Naive thymus-derived CD4-positive, alpha-beta T cell (primary cell): Measurements from ENCODE around the gene HHIPL1. TPM values are rescaled to one million over a fixed set of nuclear protein-coding genes. Genes with fewer than 3 reads are reported as not detected.

Experiments
- ATAC-seq: fragments of 150-1000 bp; cut with Tn5 transposase; 2 replicates; pipeline ENCODE4 v1.10.0; 2021; ENCODE audit warnings: mild to moderate bottlenecking, moderate library complexity
- CTCF ChIA-PET: fragments of 350-600 bp; sonication (Branson Sonifier 250); formaldehyde crosslinking; loops from one replicate; lab custom pipeline; 2021; ENCODE audit warnings: antibody characterized with exemption; lab: Charles Lee
- POLR2A ChIA-PET: fragments of 350-600 bp; sonication (Branson Sonifier 250); formaldehyde crosslinking; loops from one replicate; lab custom pipeline; 2021; ENCODE audit warnings: antibody characterized with exemption, inconsistent platforms; lab: Charles Lee
- DNase-seq, 9 donors: peaks; one replicate each; pipeline versions ENCODE4 v3.0.0 to v3.0.0-alpha.2; 2020 to 2022; ENCODE audit warnings: mixed read lengths in 1 of 9
- H3K27ac ChIP-seq: one replicate; pipeline ENCODE4 v1.7.0; 2013; ENCODE audit warnings: mild to moderate bottlenecking, low read depth, low read length, moderate library complexity
- H3K27me3 ChIP-seq, 2 donors: one replicate each; pipeline ENCODE4 v1.7.0; 2013; ENCODE audit warnings: low read length in 2 of 2, mild to moderate bottlenecking in 2 of 2, moderate library complexity in 2 of 2; ENCODE audit not compliant: control insufficient read depth in 2 of 2, insufficient read depth in 2 of 2
- H3K36me3 ChIP-seq, 3 experiments: 1 replicate in 2 of 3; 2 replicates in 1 of 3; pipeline ENCODE4 v1.7.0; 2013; ENCODE audit warnings: low read length in 3 of 3, mild to moderate bottlenecking in 3 of 3, moderate library complexity in 1 of 3; ENCODE audit not compliant: insufficient read depth in 3 of 3, control insufficient read depth in 2 of 3
- H3K4me1 ChIP-seq, 2 donors: one replicate each; pipeline ENCODE4 v1.7.0; 2013; ENCODE audit warnings: low read length in 2 of 2, mild to moderate bottlenecking in 2 of 2, moderate library complexity in 1 of 2; ENCODE audit not compliant: control insufficient read depth in 2 of 2, insufficient read depth in 2 of 2
- H3K4me3 ChIP-seq: 2 replicates; pipeline ENCODE4 v1.7.0; 2013; ENCODE audit warnings: mild to moderate bottlenecking, low read length
- H3K9me3 ChIP-seq, 3 experiments: 1 replicate in 2 of 3; 2 replicates in 1 of 3; pipeline ENCODE4 v1.7.0; 2013; ENCODE audit warnings: low read length in 3 of 3; ENCODE audit not compliant: control insufficient read depth in 2 of 3
- H3K27ac Mint-ChIP-seq, 9 donors: one replicate each; pipeline ENCODE4 v1.8.0; 2020 to 2022; ENCODE audit warnings: mixed read lengths in 9 of 9, mild to moderate bottlenecking in 8 of 9, moderate library complexity in 5 of 9, inconsistent platforms in 2 of 9
- H3K27me3 Mint-ChIP-seq, 5 donors: one replicate each; pipeline ENCODE4 v1.8.0; 2021 to 2022; ENCODE audit warnings: mixed read lengths in 5 of 5, mild to moderate bottlenecking in 1 of 5
- H3K36me3 Mint-ChIP-seq, 5 donors: one replicate each; pipeline ENCODE4 v1.8.0; 2020 to 2022; ENCODE audit warnings: mixed read lengths in 5 of 5, mild to moderate bottlenecking in 3 of 5, inconsistent platforms in 1 of 5
- H3K4me1 Mint-ChIP-seq, 7 donors: one replicate each; pipeline ENCODE4 v1.8.0; 2020 to 2022; ENCODE audit warnings: mixed read lengths in 7 of 7, mild to moderate bottlenecking in 3 of 7, inconsistent platforms in 1 of 7
- H3K4me3 Mint-ChIP-seq, 10 donors: one replicate each; pipeline ENCODE4 v1.8.0; 2020 to 2022; ENCODE audit warnings: mild to moderate bottlenecking in 10 of 10, mixed read lengths in 10 of 10, moderate library complexity in 6 of 10, inconsistent platforms in 2 of 10
- H3K9me3 Mint-ChIP-seq, 11 donors: one replicate each; pipeline ENCODE4 v1.8.0; 2020 to 2022; ENCODE audit warnings: mixed read lengths in 11 of 11, mild to moderate bottlenecking in 4 of 11, inconsistent platforms in 1 of 11, moderate library complexity in 1 of 11
- intact Hi-C, 2 donors: fragments of 100-400 bp; cut with micrococcal nuclease; formaldehyde crosslinking; loops; one replicate each; pipeline ENCODE4 v1.15.1; 2023
- polyA plus RNA-seq, 2 donors: library from polyadenylated mRNA; unstranded; fragments of 300-500 nt; fragmentation: Illumina TruSeq; gene quantifications; one replicate each; pipeline ENCODE4 v1.2.3, GENCODE V29; 2021
- total RNA-seq, 6 experiments: library from RNA in 5 of 6; stranded (reverse) in 5 of 6; gene quantifications; 1 replicate in 5 of 6; 2 replicates in 1 of 6; pipeline ENCODE4 v1.2.3 and lab custom pipeline; 2021 to 2026

The HHIPL1 gene
- total and polyA plus RNA-seq, 7 experiments from 2014 or later: 0.40 to 0.41 TPM; not detected in 5

- ATAC-seq (no peak), DNase-seq (peak in 1 of 9 donors; percentile 19)
- Mint-ChIP-seq H3K27ac (peak overlapping the region in 2 of 9 donors; percentile 6 to 36), H3K36me3 (no peaks in the 10 kb centered on the region), H3K9me3 (no peaks in the 10 kb centered on the region), H3K4me3 (peak overlapping the region; percentile 24 to 79 (median 62)), H3K4me1 (peaks cover 9 to 30% (median 13%) of the 10 kb centered on the region in 7 donors), H3K27me3 (peaks cover 15 to 46% (median 42%) of the 10 kb centered on the region in 5 donors)
- intact Hi-C loops: loop anchor here in 1 of 2 donors (2.0 to 10.0 kb wide), 2 partner anchors 290 to 692 kb away; partner anchors contain the start of gene WDR25
- H3K4me1 ChIP-seq: peaks cover 5 to 12% of the 10 kb centered on the region in 2 donors
- no peaks in the 10 kb centered on the region for H3K9me3 ChIP-seq
- ChIA-PET CTCF (interaction anchor here (0.6 kb wide), 1 partner anchor 67 kb away, joined by 3 read pairs; no protein-coding TSS in a partner anchor), POLR2A (no interaction called here)
- H3K27me3 ChIP-seq: no peaks in the 10 kb centered on the region
- no peak overlapping the region for H3K4me3 ChIP-seq
- H3K27ac ChIP-seq: no peak overlapping the region
- peaks cover 0 to 5% (median 0%) of the 10 kb centered on the region in 3 experiments for H3K36me3 ChIP-seq
Observed at GRCh38 chr14:99685151-99685591, 40.2 kb downstream of the HHIPL1 start.

- Mint-ChIP-seq H3K4me1 (peaks cover 9 to 30% (median 13%) of the 10 kb centered on the region in 7 donors), H3K9me3 (no peaks in the 10 kb centered on the region), H3K36me3 (no peaks in the 10 kb centered on the region), H3K27me3 (peaks cover 18 to 50% (median 42%) of the 10 kb centered on the region in 5 donors), H3K4me3 (peak overlapping the region; percentile 21 to 79 (median 62)), H3K27ac (peak overlapping the region in 2 of 9 donors; percentile 6 to 36)
- Histone ChIP-seq H3K4me3 (no peak overlapping the region), H3K4me1 (peaks cover 5 to 12% of the 10 kb centered on the region in 2 donors), H3K27ac (no peak overlapping the region), H3K9me3 (no peaks in the 10 kb centered on the region), H3K27me3 (peaks cover 1 to 3% of the 10 kb centered on the region in 2 donors), H3K36me3 (peaks cover 0 to 5% (median 0%) of the 10 kb centered on the region in 3 experiments)
- CTCF ChIA-PET: interaction anchor here (0.6 kb wide), 1 partner anchor 66 kb away, joined by 3 read pairs; no protein-coding TSS in a partner anchor
- POLR2A ChIA-PET: no interaction called here
- no peak for ATAC-seq
- peak in 1 of 9 donors; percentile 16 for DNase-seq
- intact Hi-C loops: loop anchor here in 1 of 2 donors (2.0 to 10.0 kb wide), 2 partner anchors 289 to 691 kb away; partner anchors contain the start of gene WDR25
Observed at GRCh38 chr14:99685596-99685995, 40.7 kb downstream of the HHIPL1 start.

DNA sequence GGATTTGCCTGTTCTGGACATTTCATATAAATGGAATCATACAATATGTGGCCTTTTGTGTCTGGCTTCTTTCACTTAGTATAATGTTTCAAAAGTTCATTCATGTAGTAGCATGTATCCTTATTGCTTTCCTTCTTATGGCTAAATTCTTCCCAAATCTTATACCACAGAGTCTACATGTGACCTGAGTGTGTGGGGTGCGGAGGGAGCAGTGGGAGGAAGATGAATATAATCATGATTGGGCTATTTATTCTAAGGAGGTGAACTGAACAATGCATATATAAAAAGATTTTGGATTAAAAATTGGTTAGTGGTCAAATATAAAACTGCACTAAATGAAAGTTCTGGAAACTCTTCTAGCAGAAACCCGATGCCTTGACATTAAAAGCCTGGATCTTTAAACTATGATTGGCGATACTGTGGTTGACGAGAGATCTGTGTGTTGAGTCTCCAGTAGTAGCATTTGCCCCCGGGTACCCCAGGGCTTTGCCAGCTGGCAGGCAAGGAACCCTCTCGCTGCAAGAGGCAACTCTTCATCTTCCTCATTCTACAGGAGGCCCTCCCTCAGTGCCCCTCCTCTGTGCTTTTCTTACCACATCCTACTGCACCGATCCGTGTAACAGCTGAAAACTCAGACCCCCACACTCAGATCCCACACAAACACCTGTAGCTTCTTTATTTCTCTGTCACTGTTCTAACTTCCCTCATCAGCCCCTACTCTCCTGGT, 41.8 kb downstream of the HHIPL1 start:
- Histone ChIP-seq H3K4me1 (peaks cover 5 to 12% of the 10 kb centered on the region in 2 donors), H3K36me3 (peaks cover 0 to 5% (median 0%) of the 10 kb centered on the region in 3 experiments), H3K27ac (no peak overlapping the region), H3K27me3 (peaks cover 3 to 4% of the 10 kb centered on the region in 2 donors), H3K4me3 (no peak overlapping the region), H3K9me3 (no peaks in the 10 kb centered on the region)
- H3K9me3 Mint-ChIP-seq: no peaks in the 10 kb centered on the region
- ChIA-PET POLR2A (interaction anchor here (0.6 kb wide), 1 partner anchor 168 kb away, joined by 3 read pairs; no protein-coding TSS in a partner anchor), CTCF (interaction anchor here (0.6 kb wide), 1 partner anchor 90 kb away, joined by 3 read pairs; no protein-coding TSS in a partner anchor)
- ATAC-seq: no peak
- H3K27me3 Mint-ChIP-seq: peaks cover 18 to 58% (median 46%) of the 10 kb centered on the region in 5 donors
- H3K27ac Mint-ChIP-seq: no peak overlapping the region
- no peaks in the 10 kb centered on the region for H3K36me3 Mint-ChIP-seq
- peak in 1 of 9 donors; percentile 8 for DNase-seq
- intact Hi-C loops: loop anchor here in 1 of 2 donors (10.0 kb wide), 1 partner anchor 288 kb away; no protein-coding TSS in a partner anchor
- peak overlapping the region in 1 of 10 donors; percentile 43 for H3K4me3 Mint-ChIP-seq
- H3K4me1 Mint-ChIP-seq: peaks cover 9 to 30% (median 13%) of the 10 kb centered on the region in 7 donors

GRCh38 chr14:99687284-99688209, 42.6 kb downstream of the HHIPL1 start:
- Histone ChIP-seq H3K9me3 (no peaks in the 10 kb centered on the region), H3K4me1 (peaks cover 5 to 11% of the 10 kb centered on the region in 2 donors), H3K27me3 (peaks cover 3 to 4% of the 10 kb centered on the region in 2 donors), H3K4me3 (no peak overlapping the region), H3K36me3 (peaks cover 0 to 5% (median 0%) of the 10 kb centered on the region in 3 experiments), H3K27ac (no peak overlapping the region)
- no peak overlapping the region for H3K4me3 Mint-ChIP-seq
- ChIA-PET POLR2A (interaction anchor here (0.6 kb wide), 1 partner anchor 168 kb away, joined by 3 read pairs; no protein-coding TSS in a partner anchor), CTCF (interaction anchor here (0.6 to 1.9 kb wide), 4 partner anchors 13 to 208 kb away, joined by 3 to 4 read pairs (median 3); no protein-coding TSS in a partner anchor)
- peak in 7 of 9 donors; percentile 11 to 55 (median 44) for DNase-seq
- H3K4me1 Mint-ChIP-seq: peaks cover 9 to 29% (median 12%) of the 10 kb centered on the region in 7 donors
- no peaks in the 10 kb centered on the region for H3K36me3 Mint-ChIP-seq
- ATAC-seq: no peak
- no peak overlapping the region for H3K27ac Mint-ChIP-seq
- H3K9me3 Mint-ChIP-seq: no peaks in the 10 kb centered on the region
- H3K27me3 Mint-ChIP-seq: peaks cover 22 to 60% (median 46%) of the 10 kb centered on the region in 5 donors
- intact Hi-C loops: loop anchor here in 1 of 2 donors (10.0 kb wide), 1 partner anchor 287 kb away; no protein-coding TSS in a partner anchor

DNA sequence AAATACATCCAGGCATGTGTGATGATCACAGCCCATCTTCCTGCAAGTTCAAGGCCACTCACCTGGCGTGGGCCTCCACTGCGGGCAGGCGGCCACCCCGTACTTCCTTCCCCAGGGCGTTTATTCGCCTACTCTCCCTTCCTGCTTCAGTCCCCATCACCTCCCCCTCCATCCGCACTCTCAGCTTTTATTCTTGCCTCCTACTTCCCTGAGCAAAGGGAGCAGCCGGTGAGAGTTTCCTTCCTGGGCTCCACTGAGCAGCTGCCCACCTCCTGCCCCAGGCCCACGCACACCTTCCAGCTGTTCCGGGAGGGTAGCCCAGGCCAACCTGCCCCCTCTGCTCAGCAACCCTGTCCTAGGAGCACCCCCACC, 43.3 kb downstream of the HHIPL1 start:
- Mint-ChIP-seq H3K4me3 (no peak overlapping the region), H3K27me3 (peaks cover 22 to 60% (median 49%) of the 10 kb centered on the region in 5 donors), H3K9me3 (no peaks in the 10 kb centered on the region), H3K4me1 (peaks cover 5 to 29% (median 9%) of the 10 kb centered on the region in 7 donors), H3K36me3 (no peaks in the 10 kb centered on the region), H3K27ac (no peak overlapping the region)
- DNase-seq (peak in 1 of 9 donors; percentile 15), ATAC-seq (no peak)
- POLR2A ChIA-PET: no interaction called here
- Histone ChIP-seq H3K27me3 (peaks cover 3 to 4% of the 10 kb centered on the region in 2 donors), H3K36me3 (peaks cover 0 to 5% (median 0%) of the 10 kb centered on the region in 3 experiments), H3K4me1 (peaks cover under 1 to 5% of the 10 kb centered on the region in 2 donors), H3K9me3 (no peaks in the 10 kb centered on the region), H3K27ac (no peak overlapping the region), H3K4me3 (no peak overlapping the region)
- CTCF ChIA-PET: interaction anchor here (1.0 to 1.9 kb wide), 2 partner anchors 12 to 19 kb away, joined by 3 to 4 read pairs; no protein-coding TSS in a partner anchor
- intact Hi-C loops: loop anchor here in 1 of 2 donors (10.0 kb wide), 1 partner anchor 287 kb away; no protein-coding TSS in a partner anchor
